Hepatocyte (in vitro differentiated cells): ENCODE results near the gene MCL1.

Experiments used
- EZH2 ChIP-seq: fragments of 200-600 bp; sonication (generic); IDR thresholded peaks from 2 replicates; pipeline ENCODE4 v1.6.1; 2016; ENCODE audit warnings: antibody characterized with exemption, mild to moderate bottlenecking, borderline replicate concordance
- EZH2phosphoT487 ChIP-seq: fragments of 200-600 bp; sonication (generic); IDR thresholded peaks from one replicate; pipeline ENCODE4 v1.6.1; 2018; ENCODE audit warnings: antibody characterized with exemption, mild to moderate bottlenecking, low read depth, moderate library complexity; ENCODE audit not compliant: unreplicated experiment, severe bottlenecking
- TF ChIP-seq, protein P1 (sequence below): fragments of 200-600 bp; sonication (generic); IDR thresholded peaks from 2 replicates; pipeline ENCODE4 v1.5.1; 2016; ENCODE audit warnings: antibody characterized with exemption, mild to moderate bottlenecking; ENCODE audit not compliant: poor library complexity

DNA sequence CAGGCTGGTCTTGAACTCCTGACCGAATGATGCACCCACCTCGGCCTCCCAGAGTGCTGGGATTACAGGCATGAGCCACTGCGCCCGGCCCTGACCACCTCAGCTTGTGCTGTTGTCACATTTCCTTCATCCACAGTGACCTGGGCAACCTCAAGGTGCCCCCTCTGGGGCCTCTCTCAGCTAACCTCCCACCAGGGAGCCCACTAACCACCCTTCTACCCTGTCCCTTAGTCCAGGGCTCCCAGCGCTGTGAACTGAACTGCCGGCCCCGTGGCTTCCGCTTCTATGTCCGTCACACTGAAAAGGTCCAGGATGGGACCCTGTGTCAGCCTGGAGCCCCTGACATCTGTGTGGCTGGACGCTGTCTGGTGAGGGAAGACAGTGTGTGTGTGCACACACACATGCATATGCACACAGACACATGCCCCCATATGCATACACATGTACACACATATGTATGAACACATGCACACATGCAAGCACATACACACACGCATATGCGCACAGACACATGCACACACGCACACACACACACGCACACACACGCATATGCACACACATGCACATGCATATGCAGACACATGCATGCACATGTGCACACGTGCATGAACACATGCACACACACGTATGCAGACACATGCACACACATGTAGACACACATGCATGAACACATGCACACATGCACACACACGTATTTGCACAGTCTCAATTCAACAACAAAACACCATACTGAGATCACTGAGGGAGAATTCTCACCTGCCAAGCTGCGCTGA is 24.0 kb downstream of the MCL1 start:
- TF ChIP-seq, protein P1, sequence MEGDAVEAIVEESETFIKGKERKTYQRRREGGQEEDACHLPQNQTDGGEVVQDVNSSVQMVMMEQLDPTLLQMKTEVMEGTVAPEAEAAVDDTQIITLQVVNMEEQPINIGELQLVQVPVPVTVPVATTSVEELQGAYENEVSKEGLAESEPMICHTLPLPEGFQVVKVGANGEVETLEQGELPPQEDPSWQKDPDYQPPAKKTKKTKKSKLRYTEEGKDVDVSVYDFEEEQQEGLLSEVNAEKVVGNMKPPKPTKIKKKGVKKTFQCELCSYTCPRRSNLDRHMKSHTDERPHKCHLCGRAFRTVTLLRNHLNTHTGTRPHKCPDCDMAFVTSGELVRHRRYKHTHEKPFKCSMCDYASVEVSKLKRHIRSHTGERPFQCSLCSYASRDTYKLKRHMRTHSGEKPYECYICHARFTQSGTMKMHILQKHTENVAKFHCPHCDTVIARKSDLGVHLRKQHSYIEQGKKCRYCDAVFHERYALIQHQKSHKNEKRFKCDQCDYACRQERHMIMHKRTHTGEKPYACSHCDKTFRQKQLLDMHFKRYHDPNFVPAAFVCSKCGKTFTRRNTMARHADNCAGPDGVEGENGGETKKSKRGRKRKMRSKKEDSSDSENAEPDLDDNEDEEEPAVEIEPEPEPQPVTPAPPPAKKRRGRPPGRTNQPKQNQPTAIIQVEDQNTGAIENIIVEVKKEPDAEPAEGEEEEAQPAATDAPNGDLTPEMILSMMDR = no peak
- no peak for TF ChIP-seq EZH2phosphoT487
- TF ChIP-seq EZH2 = no peak
